ES-I3 (cell line): ENCODE results near the gene PFN3.

ENCODE experiments used
- H3K36me3 ChIP-seq: 2 replicates; pipeline ENCODE4 v1.6.1; 2013; ENCODE audit warnings: mild to moderate bottlenecking, low read length, control low read depth, moderate library complexity; ENCODE audit not compliant: insufficient read depth
- H3K4me1 ChIP-seq: 2 replicates; pipeline ENCODE4 v1.6.1; 2013; ENCODE audit warnings: mild to moderate bottlenecking, control low read depth, low read length; ENCODE audit not compliant: insufficient read depth
- H3K9ac ChIP-seq: 2 replicates; pipeline ENCODE4 v1.6.1; 2013; ENCODE audit warnings: low read depth, mild to moderate bottlenecking, low read length, moderate library complexity
- H3K9me3 ChIP-seq: 2 replicates; pipeline ENCODE4 v1.6.1; 2013; ENCODE audit warnings: mild to moderate bottlenecking, low read length, moderate library complexity; ENCODE audit not compliant: control insufficient read depth, insufficient read depth

PFN3 gene

GRCh38 chr5:177402271-177403043 is 2.0 kb upstream of the PFN3 start:
- no peaks in the 10 kb centered on the region for H3K9me3 ChIP-seq
- H3K4me1 ChIP-seq = no peaks in the 10 kb centered on the region; the same call in 1 of the 2 replicates
- H3K9ac ChIP-seq = peak overlapping the region; percentile 64; the same call in 1 of the 2 replicates
- H3K36me3 ChIP-seq = no peaks in the 10 kb centered on the region

- no peak overlapping the region for H3K9ac ChIP-seq
- peaks cover 3% of the 10 kb centered on the region; the same call in 1 of the 2 replicates for H3K4me1 ChIP-seq
- H3K36me3 ChIP-seq = no peaks in the 10 kb centered on the region
- no peaks in the 10 kb centered on the region for H3K9me3 ChIP-seq
These were observed 2.5 kb downstream of the PFN3 start for GRCh38 chr5:177397875-177398390.

GRCh38 chr5:177396807-177397206 is 3.7 kb downstream of the PFN3 start:
- H3K4me1 ChIP-seq = peaks cover 3% of the 10 kb centered on the region; the same call in 1 of the 2 replicates
- no peaks in the 10 kb centered on the region for H3K36me3 ChIP-seq
- H3K9me3 ChIP-seq = no peaks in the 10 kb centered on the region
- H3K9ac ChIP-seq = no peak overlapping the region

- H3K9ac ChIP-seq = no peak overlapping the region
- H3K36me3 ChIP-seq = no peaks in the 10 kb centered on the region
- H3K9me3 ChIP-seq = no peaks in the 10 kb centered on the region
- H3K4me1 ChIP-seq = peaks cover 3% of the 10 kb centered on the region; the same call in 1 of the 2 replicates
These were observed 4.4 kb downstream of the PFN3 start for GRCh38 chr5:177396078-177396477.

GRCh38 chr5:177393990-177394389 is 6.5 kb downstream of the PFN3 start:
- Histone ChIP-seq H3K9me3 (no peaks in the 10 kb centered on the region), H3K36me3 (no peaks in the 10 kb centered on the region), H3K4me1 (peaks cover 15% of the 10 kb centered on the region), H3K9ac (no peak overlapping the region)

- Histone ChIP-seq H3K9ac (no peak overlapping the region), H3K9me3 (no peaks in the 10 kb centered on the region), H3K4me1 (peaks cover 20% of the 10 kb centered on the region), H3K36me3 (no peaks in the 10 kb centered on the region)
These were observed 7.2 kb downstream of the PFN3 start for GRCh38 chr5:177393206-177393765.

GRCh38 chr5:177392765-177393164 is 7.7 kb downstream of the PFN3 start:
- Histone ChIP-seq H3K9ac (no peak overlapping the region), H3K9me3 (no peaks in the 10 kb centered on the region), H3K4me1 (peaks cover 20% of the 10 kb centered on the region), H3K36me3 (no peaks in the 10 kb centered on the region)

- Histone ChIP-seq H3K9ac (no peak overlapping the region), H3K4me1 (peaks cover 17% of the 10 kb centered on the region), H3K36me3 (no peaks in the 10 kb centered on the region), H3K9me3 (no peaks in the 10 kb centered on the region)
These were observed 9.8 kb downstream of the PFN3 start for GRCh38 chr5:177390363-177391300.

- peaks cover 17% of the 10 kb centered on the region for H3K4me1 ChIP-seq
- H3K9me3 ChIP-seq = no peaks in the 10 kb centered on the region
- no peak overlapping the region for H3K9ac ChIP-seq
- no peaks in the 10 kb centered on the region for H3K36me3 ChIP-seq
These were observed 11.0 kb downstream of the PFN3 start for GRCh38 chr5:177389241-177390169.

- no peak overlapping the region for H3K9ac ChIP-seq
- peaks cover 17% of the 10 kb centered on the region for H3K4me1 ChIP-seq
- H3K36me3 ChIP-seq = no peaks in the 10 kb centered on the region
- no peaks in the 10 kb centered on the region for H3K9me3 ChIP-seq
These were observed 11.9 kb downstream of the PFN3 start for GRCh38 chr5:177388521-177389052.

GRCh38 chr5:177387405-177387804 is 13.1 kb downstream of the PFN3 start:
- no peaks in the 10 kb centered on the region for H3K36me3 ChIP-seq
- H3K9ac ChIP-seq = no peak overlapping the region
- peaks cover 17% of the 10 kb centered on the region for H3K4me1 ChIP-seq
- no peaks in the 10 kb centered on the region for H3K9me3 ChIP-seq

- no peak overlapping the region for H3K9ac ChIP-seq
- H3K36me3 ChIP-seq = no peaks in the 10 kb centered on the region
- peaks cover 17% of the 10 kb centered on the region for H3K4me1 ChIP-seq
- no peaks in the 10 kb centered on the region for H3K9me3 ChIP-seq
These were observed 13.9 kb downstream of the PFN3 start for GRCh38 chr5:177386542-177386941.

GRCh38 chr5:177385720-177386119 is 14.7 kb downstream of the PFN3 start:
- Histone ChIP-seq H3K9me3 (no peaks in the 10 kb centered on the region), H3K9ac (no peak overlapping the region), H3K36me3 (no peaks in the 10 kb centered on the region), H3K4me1 (peaks cover 17% of the 10 kb centered on the region)
